GM23338 (cell line): Measurements from ENCODE around the gene CDK10. TPM values are rescaled to one million over a fixed set of nuclear protein-coding genes. Genes with fewer than 3 reads are reported as not detected.

Experiments
- CREB1 ChIP-seq: fragments of 250-450 bp; sonication (Bioruptor Pico); IDR thresholded peaks from 2 replicates; pipeline ENCODE4 v1.5.0; 2020; ENCODE audit warnings: low read depth, mild to moderate bottlenecking, moderate library complexity
- EZH2 ChIP-seq: fragments of 200-600 bp; sonication (generic); IDR thresholded peaks from one replicate; pipeline ENCODE4 v1.8.0; 2017; ENCODE audit warnings: antibody characterized with exemption, mild to moderate bottlenecking, low read depth; ENCODE audit not compliant: unreplicated experiment
- NANOG ChIP-seq: IDR thresholded peaks from 2 replicates; pipeline ENCODE4 v1.6.1; 2016; ENCODE audit warnings: antibody characterized with exemption, borderline replicate concordance
- ZNF331 ChIP-seq: fragments of 250-450 bp; sonication (Bioruptor Pico); IDR thresholded peaks from 2 replicates; pipeline ENCODE4 v1.5.0; 2020; ENCODE audit warnings: low read depth, mild to moderate bottlenecking, moderate library complexity
- polyA plus RNA-seq: library from polyadenylated mRNA; unstranded; fragments of >200 nt; fragmentation: Nextera tagmentation; extraction: Ambion mirVana; gene quantifications from 2 replicates; pipeline ENCODE4 v1.2.1, GENCODE V29; 2016
- total RNA-seq: library from RNA; depleted of rRNA; stranded (reverse); fragments of >200 nt; shearing (Covaris generic); gene quantifications from 2 replicates; pipeline ENCODE4 v1.2.3, GENCODE V29; 2014
- TF ChIP-seq, protein P1 (sequence below): fragments of 250-450 bp; sonication (Bioruptor Pico); IDR thresholded peaks from 2 replicates; pipeline ENCODE4 v1.5.0; 2020; ENCODE audit warnings: mild to moderate bottlenecking, moderate library complexity
- TF ChIP-seq, protein P2 (sequence below): IDR thresholded peaks from one replicate; pipeline ENCODE4 v1.6.1; 2018; ENCODE audit warnings: antibody characterized with exemption; ENCODE audit not compliant: unreplicated experiment
- TF ChIP-seq, protein P3 (sequence below): IDR thresholded peaks from 2 replicates; pipeline ENCODE4 v1.6.1; 2016; ENCODE audit warnings: antibody characterized with exemption

The CDK10 gene
- total and polyA plus RNA-seq, 2 experiments from 2014 or later: 64.6 to 88.0 TPM

DNA sequence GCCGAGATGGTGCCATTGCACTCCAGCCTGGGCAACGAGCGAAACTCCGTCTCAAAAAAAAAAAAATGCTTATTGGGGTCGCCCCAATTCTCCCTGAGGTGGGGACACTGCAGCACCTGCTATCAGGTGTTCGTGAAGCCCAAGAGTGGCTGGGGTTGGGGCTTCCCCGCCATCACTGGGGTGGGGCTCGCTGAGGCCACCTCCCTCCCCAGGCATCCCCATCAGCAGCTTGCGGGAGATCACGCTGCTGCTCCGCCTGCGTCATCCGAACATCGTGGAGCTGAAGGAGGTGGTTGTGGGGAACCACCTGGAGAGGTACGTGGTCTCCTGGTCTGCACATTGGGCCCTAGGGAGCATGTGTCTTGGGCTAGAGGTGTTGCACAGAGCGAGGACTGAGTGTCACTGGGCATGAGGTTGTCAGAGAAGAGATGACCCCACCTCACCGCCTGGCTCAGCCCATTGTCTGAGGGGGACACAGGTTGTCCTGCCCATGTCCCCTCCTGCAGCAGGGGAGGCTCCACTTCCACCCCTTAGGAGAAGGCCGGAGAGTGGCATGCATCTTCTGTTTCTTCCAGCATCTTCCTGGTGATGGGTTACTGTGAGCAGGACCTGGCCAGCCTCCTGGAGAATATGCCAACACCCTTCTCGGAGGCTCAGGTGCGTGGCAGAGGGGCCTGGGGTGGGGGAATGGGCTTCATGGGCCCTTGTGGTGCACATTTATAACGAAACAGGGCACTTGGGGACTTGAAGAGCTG, 4.9 kb downstream of the CDK10 start (continued):
- TF ChIP-seq, protein P1, sequence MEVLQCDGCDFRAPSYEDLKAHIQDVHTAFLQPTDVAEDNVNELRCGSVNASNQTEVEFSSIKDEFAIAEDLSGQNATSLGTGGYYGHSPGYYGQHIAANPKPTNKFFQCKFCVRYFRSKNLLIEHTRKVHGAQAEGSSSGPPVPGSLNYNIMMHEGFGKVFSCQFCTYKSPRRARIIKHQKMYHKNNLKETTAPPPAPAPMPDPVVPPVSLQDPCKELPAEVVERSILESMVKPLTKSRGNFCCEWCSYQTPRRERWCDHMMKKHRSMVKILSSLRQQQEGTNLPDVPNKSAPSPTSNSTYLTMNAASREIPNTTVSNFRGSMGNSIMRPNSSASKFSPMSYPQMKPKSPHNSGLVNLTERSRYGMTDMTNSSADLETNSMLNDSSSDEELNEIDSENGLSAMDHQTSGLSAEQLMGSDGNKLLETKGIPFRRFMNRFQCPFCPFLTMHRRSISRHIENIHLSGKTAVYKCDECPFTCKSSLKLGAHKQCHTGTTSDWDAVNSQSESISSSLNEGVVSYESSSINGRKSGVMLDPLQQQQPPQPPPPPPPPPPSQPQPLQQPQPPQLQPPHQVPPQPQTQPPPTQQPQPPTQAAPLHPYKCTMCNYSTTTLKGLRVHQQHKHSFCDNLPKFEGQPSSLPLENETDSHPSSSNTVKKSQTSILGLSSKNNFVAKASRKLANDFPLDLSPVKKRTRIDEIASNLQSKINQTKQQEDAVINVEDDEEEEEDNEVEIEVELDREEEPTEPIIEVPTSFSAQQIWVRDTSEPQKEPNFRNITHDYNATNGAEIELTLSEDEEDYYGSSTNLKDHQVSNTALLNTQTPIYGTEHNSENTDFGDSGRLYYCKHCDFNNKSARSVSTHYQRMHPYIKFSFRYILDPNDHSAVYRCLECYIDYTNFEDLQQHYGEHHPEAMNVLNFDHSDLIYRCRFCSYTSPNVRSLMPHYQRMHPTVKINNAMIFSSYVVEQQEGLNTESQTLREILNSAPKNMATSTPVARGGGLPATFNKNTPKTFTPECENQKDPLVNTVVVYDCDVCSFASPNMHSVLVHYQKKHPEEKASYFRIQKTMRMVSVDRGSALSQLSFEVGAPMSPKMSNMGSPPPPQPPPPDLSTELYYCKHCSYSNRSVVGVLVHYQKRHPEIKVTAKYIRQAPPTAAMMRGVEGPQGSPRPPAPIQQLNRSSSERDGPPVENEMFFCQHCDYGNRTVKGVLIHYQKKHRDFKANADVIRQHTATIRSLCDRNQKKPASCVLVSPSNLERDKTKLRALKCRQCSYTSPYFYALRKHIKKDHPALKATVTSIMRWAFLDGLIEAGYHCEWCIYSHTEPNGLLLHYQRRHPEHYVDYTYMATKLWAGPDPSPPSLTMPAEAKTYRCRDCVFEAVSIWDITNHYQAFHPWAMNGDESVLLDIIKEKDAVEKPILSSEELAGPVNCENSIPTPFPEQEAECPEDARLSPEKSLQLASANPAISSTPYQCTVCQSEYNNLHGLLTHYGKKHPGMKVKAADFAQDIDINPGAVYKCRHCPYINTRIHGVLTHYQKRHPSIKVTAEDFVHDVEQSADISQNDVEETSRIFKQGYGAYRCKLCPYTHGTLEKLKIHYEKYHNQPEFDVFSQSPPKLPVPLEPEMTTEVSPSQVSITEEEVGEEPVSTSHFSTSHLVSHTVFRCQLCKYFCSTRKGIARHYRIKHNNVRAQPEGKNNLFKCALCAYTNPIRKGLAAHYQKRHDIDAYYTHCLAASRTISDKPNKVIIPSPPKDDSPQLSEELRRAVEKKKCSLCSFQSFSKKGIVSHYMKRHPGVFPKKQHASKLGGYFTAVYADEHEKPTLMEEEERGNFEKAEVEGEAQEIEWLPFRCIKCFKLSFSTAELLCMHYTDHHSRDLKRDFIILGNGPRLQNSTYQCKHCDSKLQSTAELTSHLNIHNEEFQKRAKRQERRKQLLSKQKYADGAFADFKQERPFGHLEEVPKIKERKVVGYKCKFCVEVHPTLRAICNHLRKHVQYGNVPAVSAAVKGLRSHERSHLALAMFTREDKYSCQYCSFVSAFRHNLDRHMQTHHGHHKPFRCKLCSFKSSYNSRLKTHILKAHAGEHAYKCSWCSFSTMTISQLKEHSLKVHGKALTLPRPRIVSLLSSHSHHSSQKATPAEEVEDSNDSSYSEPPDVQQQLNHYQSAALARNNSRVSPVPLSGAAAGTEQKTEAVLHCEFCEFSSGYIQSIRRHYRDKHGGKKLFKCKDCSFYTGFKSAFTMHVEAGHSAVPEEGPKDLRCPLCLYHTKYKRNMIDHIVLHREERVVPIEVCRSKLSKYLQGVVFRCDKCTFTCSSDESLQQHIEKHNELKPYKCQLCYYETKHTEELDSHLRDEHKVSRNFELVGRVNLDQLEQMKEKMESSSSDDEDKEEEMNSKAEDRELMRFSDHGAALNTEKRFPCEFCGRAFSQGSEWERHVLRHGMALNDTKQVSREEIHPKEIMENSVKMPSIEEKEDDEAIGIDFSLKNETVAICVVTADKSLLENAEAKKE: no peak
- TF ChIP-seq ZNF331 (CRISPR knock-in tag): no peak
- no peak for TF ChIP-seq EZH2
- TF ChIP-seq, protein P2, sequence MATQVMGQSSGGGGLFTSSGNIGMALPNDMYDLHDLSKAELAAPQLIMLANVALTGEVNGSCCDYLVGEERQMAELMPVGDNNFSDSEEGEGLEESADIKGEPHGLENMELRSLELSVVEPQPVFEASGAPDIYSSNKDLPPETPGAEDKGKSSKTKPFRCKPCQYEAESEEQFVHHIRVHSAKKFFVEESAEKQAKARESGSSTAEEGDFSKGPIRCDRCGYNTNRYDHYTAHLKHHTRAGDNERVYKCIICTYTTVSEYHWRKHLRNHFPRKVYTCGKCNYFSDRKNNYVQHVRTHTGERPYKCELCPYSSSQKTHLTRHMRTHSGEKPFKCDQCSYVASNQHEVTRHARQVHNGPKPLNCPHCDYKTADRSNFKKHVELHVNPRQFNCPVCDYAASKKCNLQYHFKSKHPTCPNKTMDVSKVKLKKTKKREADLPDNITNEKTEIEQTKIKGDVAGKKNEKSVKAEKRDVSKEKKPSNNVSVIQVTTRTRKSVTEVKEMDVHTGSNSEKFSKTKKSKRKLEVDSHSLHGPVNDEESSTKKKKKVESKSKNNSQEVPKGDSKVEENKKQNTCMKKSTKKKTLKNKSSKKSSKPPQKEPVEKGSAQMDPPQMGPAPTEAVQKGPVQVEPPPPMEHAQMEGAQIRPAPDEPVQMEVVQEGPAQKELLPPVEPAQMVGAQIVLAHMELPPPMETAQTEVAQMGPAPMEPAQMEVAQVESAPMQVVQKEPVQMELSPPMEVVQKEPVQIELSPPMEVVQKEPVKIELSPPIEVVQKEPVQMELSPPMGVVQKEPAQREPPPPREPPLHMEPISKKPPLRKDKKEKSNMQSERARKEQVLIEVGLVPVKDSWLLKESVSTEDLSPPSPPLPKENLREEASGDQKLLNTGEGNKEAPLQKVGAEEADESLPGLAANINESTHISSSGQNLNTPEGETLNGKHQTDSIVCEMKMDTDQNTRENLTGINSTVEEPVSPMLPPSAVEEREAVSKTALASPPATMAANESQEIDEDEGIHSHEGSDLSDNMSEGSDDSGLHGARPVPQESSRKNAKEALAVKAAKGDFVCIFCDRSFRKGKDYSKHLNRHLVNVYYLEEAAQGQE: no peak
- no peak for TF ChIP-seq NANOG
- TF ChIP-seq, protein P3, sequence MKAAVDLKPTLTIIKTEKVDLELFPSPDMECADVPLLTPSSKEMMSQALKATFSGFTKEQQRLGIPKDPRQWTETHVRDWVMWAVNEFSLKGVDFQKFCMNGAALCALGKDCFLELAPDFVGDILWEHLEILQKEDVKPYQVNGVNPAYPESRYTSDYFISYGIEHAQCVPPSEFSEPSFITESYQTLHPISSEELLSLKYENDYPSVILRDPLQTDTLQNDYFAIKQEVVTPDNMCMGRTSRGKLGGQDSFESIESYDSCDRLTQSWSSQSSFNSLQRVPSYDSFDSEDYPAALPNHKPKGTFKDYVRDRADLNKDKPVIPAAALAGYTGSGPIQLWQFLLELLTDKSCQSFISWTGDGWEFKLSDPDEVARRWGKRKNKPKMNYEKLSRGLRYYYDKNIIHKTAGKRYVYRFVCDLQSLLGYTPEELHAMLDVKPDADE: no peak
- no peak for TF ChIP-seq CREB1 (CRISPR knock-in tag)
